Osteocyte (in vitro differentiated cells): ENCODE measurements around the gene NSG2. TPM values are rescaled to one million over a fixed set of nuclear protein-coding genes. Genes with fewer than 3 reads are reported as not detected.

Experiments used
- DNase-seq: peaks from one replicate; pipeline ENCODE4 v3.0.0; 2021; ENCODE audit warnings: mixed read lengths; ENCODE audit not compliant: unreplicated experiment; ENCODE audit errors: extremely low spot score
- H3K27ac Mint-ChIP-seq: one replicate; pipeline ENCODE4 v1.8.0; 2021; ENCODE audit warnings: mild to moderate bottlenecking, mixed read lengths; ENCODE audit not compliant: unreplicated experiment
- H3K27me3 Mint-ChIP-seq: one replicate; pipeline ENCODE4 v1.8.0; 2021; ENCODE audit warnings: mixed read lengths; ENCODE audit not compliant: unreplicated experiment
- H3K36me3 Mint-ChIP-seq: one replicate; pipeline ENCODE4 v1.8.0; 2021; ENCODE audit warnings: mixed read lengths; ENCODE audit not compliant: unreplicated experiment
- H3K4me1 Mint-ChIP-seq: one replicate; pipeline ENCODE4 v1.8.0; 2021; ENCODE audit warnings: mixed read lengths; ENCODE audit not compliant: unreplicated experiment
- H3K4me3 Mint-ChIP-seq: one replicate; pipeline ENCODE4 v1.8.0; 2021; ENCODE audit warnings: mild to moderate bottlenecking, moderate library complexity, mixed read lengths; ENCODE audit not compliant: unreplicated experiment
- H3K9me3 Mint-ChIP-seq: one replicate; pipeline ENCODE4 v1.8.0; 2021; ENCODE audit warnings: mixed read lengths; ENCODE audit not compliant: unreplicated experiment
- total RNA-seq: library from RNA; stranded (reverse); gene quantifications from 2 replicates; pipeline ENCODE4 v1.2.1, GENCODE V29; 2021
- TF ChIP-seq, protein P1 (sequence below): fragments of 200-600 bp; sonication (generic); IDR thresholded peaks from 2 replicates; pipeline ENCODE4 v1.5.0; 2021; ENCODE audit warnings: antibody characterized with exemption, mild to moderate bottlenecking, moderate library complexity

Gene NSG2
- total RNA-seq, 1 donor from 2014 or later, result not detected

DNA sequence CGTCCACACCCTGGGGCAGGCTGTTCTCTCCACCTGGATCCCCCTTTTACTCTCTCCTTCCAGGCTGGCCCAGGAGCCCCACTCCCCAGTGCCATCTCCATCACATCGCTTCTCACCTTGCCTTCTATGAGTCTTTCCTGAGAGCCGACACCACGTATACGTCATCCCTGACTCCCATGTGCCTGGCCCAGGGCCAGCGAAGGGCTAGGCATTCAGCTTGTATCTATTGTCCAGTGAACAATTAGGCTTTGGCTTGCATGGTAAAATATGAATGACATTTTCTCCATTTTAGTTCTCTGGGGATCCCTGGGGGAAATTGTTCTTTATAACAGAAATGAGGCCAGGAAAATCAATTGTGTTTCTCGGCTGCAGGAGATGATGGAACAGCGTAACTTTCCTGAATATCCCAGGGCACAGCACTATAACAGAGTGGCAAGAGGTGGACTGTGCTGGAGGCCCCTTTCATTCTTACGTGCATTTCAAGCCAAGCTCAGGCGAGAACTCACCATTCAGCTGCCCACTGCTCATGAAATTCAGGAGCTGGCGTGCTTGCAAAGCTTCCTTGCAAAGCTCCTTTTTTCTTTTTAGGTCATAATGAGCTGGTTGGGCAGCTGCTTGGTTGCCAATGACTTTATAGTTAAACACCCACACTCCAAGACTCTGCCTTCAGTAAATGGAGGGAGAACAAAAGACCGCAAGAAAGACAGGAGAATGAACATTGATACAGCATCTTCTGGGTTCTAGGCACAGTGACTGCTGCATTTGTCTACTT is 37.7 kb downstream of the NSG2 start:
- DNase-seq, result no peak
- peaks cover 12% of the 10 kb centered on the region for H3K27me3 Mint-ChIP-seq

DNA sequence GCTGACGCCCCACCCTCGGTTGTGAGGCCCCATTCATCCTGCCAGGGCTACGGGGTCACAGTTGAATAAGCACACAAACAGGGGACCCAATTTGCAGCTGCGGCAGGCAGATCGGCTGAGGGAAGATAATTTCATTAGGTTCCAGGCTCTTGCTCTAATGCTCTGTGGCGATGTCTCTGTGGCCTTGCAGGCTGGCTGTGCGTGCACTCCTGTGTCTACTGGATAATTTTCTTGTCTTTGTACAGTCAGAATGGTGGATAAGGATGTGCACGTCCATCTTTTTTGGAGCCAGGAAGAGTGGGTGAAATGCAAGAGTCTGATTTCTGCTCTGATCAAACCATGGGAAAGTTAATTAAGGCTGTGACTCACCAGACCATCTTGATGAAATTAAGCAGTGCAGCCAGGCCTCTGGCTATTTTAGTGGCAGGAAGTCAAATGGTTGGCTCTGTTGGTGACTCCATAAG is 39.2 kb downstream of the NSG2 start:
- TF ChIP-seq, protein P1, sequence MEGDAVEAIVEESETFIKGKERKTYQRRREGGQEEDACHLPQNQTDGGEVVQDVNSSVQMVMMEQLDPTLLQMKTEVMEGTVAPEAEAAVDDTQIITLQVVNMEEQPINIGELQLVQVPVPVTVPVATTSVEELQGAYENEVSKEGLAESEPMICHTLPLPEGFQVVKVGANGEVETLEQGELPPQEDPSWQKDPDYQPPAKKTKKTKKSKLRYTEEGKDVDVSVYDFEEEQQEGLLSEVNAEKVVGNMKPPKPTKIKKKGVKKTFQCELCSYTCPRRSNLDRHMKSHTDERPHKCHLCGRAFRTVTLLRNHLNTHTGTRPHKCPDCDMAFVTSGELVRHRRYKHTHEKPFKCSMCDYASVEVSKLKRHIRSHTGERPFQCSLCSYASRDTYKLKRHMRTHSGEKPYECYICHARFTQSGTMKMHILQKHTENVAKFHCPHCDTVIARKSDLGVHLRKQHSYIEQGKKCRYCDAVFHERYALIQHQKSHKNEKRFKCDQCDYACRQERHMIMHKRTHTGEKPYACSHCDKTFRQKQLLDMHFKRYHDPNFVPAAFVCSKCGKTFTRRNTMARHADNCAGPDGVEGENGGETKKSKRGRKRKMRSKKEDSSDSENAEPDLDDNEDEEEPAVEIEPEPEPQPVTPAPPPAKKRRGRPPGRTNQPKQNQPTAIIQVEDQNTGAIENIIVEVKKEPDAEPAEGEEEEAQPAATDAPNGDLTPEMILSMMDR, result no peak
- Mint-ChIP-seq H3K4me3 (no peak overlapping the region), H3K4me1 (no peaks in the 10 kb centered on the region), H3K36me3 (no peaks in the 10 kb centered on the region), H3K9me3 (no peaks in the 10 kb centered on the region), H3K27ac (no peak overlapping the region), H3K27me3 (peaks cover 5% of the 10 kb centered on the region)
- DNase-seq, result no peak

More for the DNA sequence above, 37.7 kb downstream of the NSG2 start:
- Mint-ChIP-seq H3K9me3 (no peaks in the 10 kb centered on the region), H3K4me1 (no peaks in the 10 kb centered on the region), H3K36me3 (no peaks in the 10 kb centered on the region), H3K4me3 (no peak overlapping the region), H3K27ac (no peak overlapping the region)
- TF ChIP-seq, protein P1, result no peak

DNA sequence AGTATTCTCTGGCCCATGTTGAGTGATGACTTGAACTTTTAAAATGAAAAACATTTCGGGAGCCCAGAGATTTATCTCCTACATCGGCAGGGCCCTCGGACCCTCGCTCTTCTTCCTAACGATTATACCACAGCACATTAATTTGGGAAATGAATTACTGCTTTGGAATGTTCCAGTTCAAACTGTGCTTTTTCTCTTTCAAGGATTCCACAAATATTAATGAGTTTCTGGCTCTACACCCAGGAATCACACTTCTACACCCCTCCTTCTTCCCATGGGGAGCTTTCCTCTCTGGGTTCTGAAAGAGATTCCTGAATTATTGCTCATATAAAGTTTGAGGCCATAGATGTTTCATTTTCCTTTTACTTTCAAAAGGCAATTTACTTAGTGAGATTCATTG is 41.2 kb downstream of the NSG2 start:
- no peak for DNase-seq
- H3K27me3 Mint-ChIP-seq, result peaks cover 3% of the 10 kb centered on the region
- no peaks in the 10 kb centered on the region for H3K4me1 Mint-ChIP-seq
- H3K27ac Mint-ChIP-seq, result no peak overlapping the region
- TF ChIP-seq, protein P1, result no peak
- no peaks in the 10 kb centered on the region for H3K36me3 Mint-ChIP-seq
- no peak overlapping the region for H3K4me3 Mint-ChIP-seq
- H3K9me3 Mint-ChIP-seq, result no peaks in the 10 kb centered on the region

DNA sequence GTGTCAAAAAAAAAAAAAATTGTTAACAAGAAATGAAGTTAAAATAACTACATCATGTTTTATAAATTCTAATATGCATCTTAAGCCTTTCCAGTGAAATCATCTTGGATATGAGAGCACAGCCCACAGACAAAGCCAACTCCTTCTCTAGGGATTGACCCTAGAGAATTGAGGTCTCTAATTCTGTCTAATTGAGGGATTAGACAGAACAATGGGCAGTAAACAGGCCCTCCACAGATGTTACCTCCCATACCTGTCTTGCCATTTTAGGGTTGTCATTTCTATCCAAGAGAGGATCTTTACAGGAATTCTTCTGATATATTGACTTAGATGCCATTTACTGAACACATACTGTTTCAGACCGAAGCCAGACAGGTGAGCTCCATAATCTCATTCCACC is 42.3 kb downstream of the NSG2 start:
- no peaks in the 10 kb centered on the region for H3K9me3 Mint-ChIP-seq
- DNase-seq, result no peak
- no peaks in the 10 kb centered on the region for H3K36me3 Mint-ChIP-seq
- peaks cover 3% of the 10 kb centered on the region for H3K27me3 Mint-ChIP-seq
- no peaks in the 10 kb centered on the region for H3K4me1 Mint-ChIP-seq
- H3K4me3 Mint-ChIP-seq, result no peak overlapping the region
- no peak overlapping the region for H3K27ac Mint-ChIP-seq
- TF ChIP-seq, protein P1, result no peak

DNA sequence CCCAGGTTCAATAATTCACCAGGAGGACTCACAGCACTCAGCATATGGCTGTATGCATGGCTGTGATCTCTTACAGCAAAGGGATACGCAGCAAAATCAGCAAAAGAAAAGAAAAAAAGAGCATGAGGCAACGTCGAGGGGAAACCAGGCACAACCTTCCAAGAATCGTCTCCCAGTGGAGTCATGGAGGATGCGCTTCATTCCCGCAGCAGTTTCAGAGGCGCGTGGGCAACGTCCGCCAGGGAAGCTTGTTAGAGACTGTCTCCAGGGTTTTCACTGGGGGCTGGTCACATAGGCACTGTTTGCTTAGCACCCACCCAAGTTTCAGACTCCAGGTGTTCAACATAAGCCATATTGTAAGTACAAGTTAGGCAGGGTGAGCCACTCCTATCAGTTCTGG is 44.6 kb downstream of the NSG2 start:
- TF ChIP-seq, protein P1, result no peak
- H3K4me1 Mint-ChIP-seq, result no peaks in the 10 kb centered on the region
- no peaks in the 10 kb centered on the region for H3K36me3 Mint-ChIP-seq
- DNase-seq, result no peak
- H3K4me3 Mint-ChIP-seq, result no peak overlapping the region
- peaks cover 3% of the 10 kb centered on the region for H3K27me3 Mint-ChIP-seq
- no peaks in the 10 kb centered on the region for H3K9me3 Mint-ChIP-seq
- H3K27ac Mint-ChIP-seq, result no peak overlapping the region
